Measurements from ENCODE around the gene LDLRAD4. TPM values are rescaled to one million over a fixed set of nuclear protein-coding genes. Genes with fewer than 3 reads are reported as not detected.

The LDLRAD4 gene
- total and polyA plus RNA-seq, 9 of the 15 experiments (the other 6 are each of a cell fraction or from before 2014, with no cell fraction given): 0.01 TPM; not detected in 8

- no peak for DNase-seq (ENCODE audit: extremely low read depth in 1 of 4, low spot score in 3 of 4)
- H3K79me2 ChIP-seq (ENCODE audit: control insufficient read depth, insufficient read depth, low read length): no peaks in the 10 kb centered on the region
- no peaks in the 10 kb centered on the region for H3K4me1 ChIP-seq (replicated peaks in 1 of 2; ENCODE audit: control insufficient read depth in 2 of 2, insufficient read depth in 2 of 2, low read length in 2 of 2)
- in situ Hi-C loops (cut with MboI): loop anchor here (10.0 kb wide), 1 partner anchor 528 kb away; no protein-coding TSS in a partner anchor
- H3K4me2 ChIP-seq (ENCODE audit: insufficient read depth, low read length): no peak overlapping the region
- FAIRE-seq: no peak
- ATAC-seq: no peak
- H2AFZ ChIP-seq (ENCODE audit: low read depth, low read length): no peak overlapping the region
- WGBS (ENCODE audit: insufficient coverage, low coverage, missing lambda C conversion rate): 0% methylated on average over 3 of the region's 3 CpGs
- no TSS peak for BruUV-seq (replicated peaks)
- no peak overlapping the region for H3K4me3 ChIP-seq
- ChIA-PET CTCF (ENCODE audit: low intra/inter-chr PET ratio) (no interaction called here), POLR2A (interaction anchor here (0.6 kb wide), 1 partner anchor 18 kb away, joined by 3 read pairs; no protein-coding TSS in a partner anchor)
- H4K20me1 ChIP-seq (replicated peaks; ENCODE audit: control insufficient read depth, insufficient read depth, low read length): no peaks in the 10 kb centered on the region; the same call in 1 of the 2 replicates
- no peaks in the 10 kb centered on the region for H3K9me3 ChIP-seq (replicated peaks; ENCODE audit: control insufficient read depth, insufficient read depth, low read depth, low read length)
- no peaks in the 10 kb centered on the region for H3K9me1 ChIP-seq (ENCODE audit: control insufficient read depth, insufficient read depth, low read length)
- H3K36me3 ChIP-seq (ENCODE audit: control insufficient read depth, insufficient read depth, low read length): no peaks in the 10 kb centered on the region
- intact Hi-C loops (cut with micrococcal nuclease): loop anchor here (5.0 to 10.0 kb wide), 2 partner anchors 246 to 518 kb away; no protein-coding TSS in a partner anchor
- no peak overlapping the region for H3K27ac ChIP-seq (ENCODE audit: extremely low read depth, low read depth, low read length)
- no peak overlapping the region for H3K9ac ChIP-seq (ENCODE audit: insufficient read depth in 1 of 2, low read depth in 2 of 2, low read length in 2 of 2)
- H3K27me3 ChIP-seq (ENCODE audit: control insufficient read depth in 2 of 2, insufficient read depth in 2 of 2, low read length in 2 of 2): peaks cover 0 to 8% of the 10 kb centered on the region in 2 experiments; a peak in 3 of 5 replicates
- TF ChIP-seq ZNF133 (CRISPR knock-in tag; IDR thresholded peaks at IDR 0.05): no peak
- no peak for TF ChIP-seq PCBP1 (IDR thresholded peaks at IDR 0.05; ENCODE audit: low read depth, low read length, poor library complexity, severe bottlenecking)
- no peak for TF ChIP-seq FOXP4 (CRISPR knock-in tag; IDR thresholded peaks at IDR 0.05; ENCODE audit: borderline replicate concordance)
- TF ChIP-seq THRB (CRISPR knock-in tag; conservative IDR thresholded peaks at IDR 0.05): no peak
- no peak for TF ChIP-seq DLX4 (CRISPR knock-in tag; IDR thresholded peaks at IDR 0.05)
- TF ChIP-seq GMEB1 (CRISPR knock-in tag; IDR thresholded peaks at IDR 0.05): no peak
- no peak for TF ChIP-seq HDAC2 (IDR thresholded peaks at IDR 0.05)
- TF ChIP-seq ZNF436 (CRISPR knock-in tag; IDR thresholded peaks at IDR 0.05): no peak
- no peak for TF ChIP-seq POLR3G (IDR thresholded peaks at IDR 0.05; ENCODE audit: extremely low read depth, insufficient read length, insufficient replicate concordance)
- TF ChIP-seq ARID3A (IDR thresholded peaks at IDR 0.05; ENCODE audit: borderline replicate concordance, low read depth, low read length): no peak
- TF ChIP-seq KLF13 (tag; IDR thresholded peaks at IDR 0.05; ENCODE audit: borderline replicate concordance, low read depth): no peak
- TF ChIP-seq ZNF143 (CRISPR knock-in tag; IDR thresholded peaks at IDR 0.05): no peak
- TF ChIP-seq POLR2B (IDR thresholded peaks at IDR 0.05; ENCODE audit: low read depth, partially characterized antibody): no peak
- TF ChIP-seq ZNF76 (CRISPR knock-in tag; IDR thresholded peaks at IDR 0.05; ENCODE audit: borderline replicate concordance): no peak
Observed at GRCh38 chr18:13556502-13556901, 337.9 kb downstream of the LDLRAD4 start.

All from K562 (cell line).